PFSK-1 (cell line): ENCODE data around the gene DCBLD1.

ENCODE experiments used
- POLR2AphosphoS5 ChIP-seq: IDR thresholded peaks from 2 replicates; pipeline ENCODE4 v1.6.1; 2012; ENCODE audit warnings: low read depth, mild to moderate bottlenecking, control low read depth, low read length, moderate library complexity
- REST ChIP-seq, 2 experiments: IDR thresholded peaks; 2 replicates each; pipeline versions ENCODE4 v1.6.1 to v1.8.0; 2011 to 2012; ENCODE audit warnings: low read depth in 2 of 2, low read length in 2 of 2, control low read depth in 1 of 2, inconsistent platforms in 1 of 2, mild to moderate bottlenecking in 1 of 2, moderate library complexity in 1 of 2; ENCODE audit not compliant: insufficient read depth in 1 of 2
- SIN3A ChIP-seq: IDR thresholded peaks from 2 replicates; pipeline ENCODE4 v1.6.1; 2012; ENCODE audit warnings: mild to moderate bottlenecking, low read length, moderate library complexity, borderline replicate concordance; ENCODE audit not compliant: insufficient read depth
- TAF1 ChIP-seq: IDR thresholded peaks from 2 replicates; pipeline ENCODE4 v1.6.1; 2012; ENCODE audit warnings: low read length, control low read depth, borderline replicate concordance; ENCODE audit not compliant: insufficient read depth

- no peak for TF ChIP-seq TAF1
- no peak for TF ChIP-seq POLR2AphosphoS5
- TF ChIP-seq REST (IDR thresholded peaks at IDR 0.05; ENCODE audit: insufficient read depth in 1 of 2, low read depth in 2 of 2, low read length in 2 of 2): no peak
- no peak for TF ChIP-seq SIN3A
Observed at GRCh38 chr6:117540670-117541069, 58.2 kb downstream of the DCBLD1 start.
